ENCODE results near the gene PPDPF. TPM values are rescaled to one million over a fixed set of nuclear protein-coding genes. Genes with fewer than 3 reads are reported as not detected.
"Not testable (repeated sequence)": the region's sequence is repeated elsewhere in the genome, so short reads cannot be mapped to it uniquely, and the experiment has no call there.

The PPDPF gene
- total RNA-seq, 1 experiment from 2014 or later: 517 TPM

GRCh38 chr20:63477944-63478343 is 42.6 kb upstream of the PPDPF start:
- intact Hi-C loops (cut with micrococcal nuclease; ENCODE audit: unreplicated experiment): no loop called here
- H3K4me1 Mint-ChIP-seq (ENCODE audit: low read depth, unreplicated experiment): peaks cover 36% of the 10 kb centered on the region
- no peak for TF ChIP-seq CTCF (IDR thresholded peaks at IDR 0.05; ENCODE audit: unreplicated experiment)
- H3K9me3 Mint-ChIP-seq (ENCODE audit: low read depth, unreplicated experiment): no peaks in the 10 kb centered on the region
- no TSS peak for BruUV-seq (replicated peaks)
- no peak overlapping the region for H3K27ac Mint-ChIP-seq (ENCODE audit: unreplicated experiment)
- CTCF ChIA-PET: interaction anchor here (0.6 kb wide), 1 partner anchor 24 kb away, joined by 3 read pairs; no protein-coding TSS in a partner anchor
- H3K4me3 Mint-ChIP-seq (ENCODE audit: low read depth, unreplicated experiment): no peak overlapping the region
- DNase-seq: no peak
- peaks cover 100% of the 10 kb centered on the region for H3K27me3 Mint-ChIP-seq (ENCODE audit: unreplicated experiment)
- H3K36me3 Mint-ChIP-seq (ENCODE audit: insufficient read depth, unreplicated experiment): peaks cover 6% of the 10 kb centered on the region

- CTCF ChIA-PET: interaction anchor here (0.6 kb wide), 1 partner anchor 607 kb away, joined by 5 read pairs; no protein-coding TSS in a partner anchor
- DNase-seq: no peak
- intact Hi-C loops (cut with micrococcal nuclease; ENCODE audit: unreplicated experiment): no loop called here
- no peak for TF ChIP-seq CTCF (IDR thresholded peaks at IDR 0.05; ENCODE audit: unreplicated experiment)
- Mint-ChIP-seq H3K27me3 (ENCODE audit: unreplicated experiment) (peaks cover 100% of the 10 kb centered on the region), H3K36me3 (ENCODE audit: insufficient read depth, unreplicated experiment) (peaks cover 6% of the 10 kb centered on the region), H3K27ac (ENCODE audit: unreplicated experiment) (no peak overlapping the region), H3K4me1 (ENCODE audit: low read depth, unreplicated experiment) (peaks cover 43% of the 10 kb centered on the region), H3K9me3 (ENCODE audit: low read depth, unreplicated experiment) (no peaks in the 10 kb centered on the region), H3K4me3 (ENCODE audit: low read depth, unreplicated experiment) (no peak overlapping the region)
- no TSS peak for BruUV-seq (replicated peaks)
Measured at GRCh38 chr20:63478346-63479302, 41.9 kb upstream of the PPDPF start.

- peak; percentile 49 for DNase-seq
- BruUV-seq (replicated peaks); intact Hi-C loops (cut with micrococcal nuclease; ENCODE audit: unreplicated experiment); H3K36me3 Mint-ChIP-seq (ENCODE audit: insufficient read depth, unreplicated experiment); H3K27ac Mint-ChIP-seq (ENCODE audit: unreplicated experiment); H3K9me3 Mint-ChIP-seq (ENCODE audit: low read depth, unreplicated experiment): not testable (repeated sequence)
- CTCF ChIA-PET: interaction anchor here (1.2 kb wide), 1 partner anchor 16 kb away, joined by 3 read pairs; no protein-coding TSS in a partner anchor
- peak overlapping the region; percentile 50 for H3K4me3 Mint-ChIP-seq (ENCODE audit: low read depth, unreplicated experiment)
- peaks cover 100% of the 10 kb centered on the region for H3K27me3 Mint-ChIP-seq (ENCODE audit: unreplicated experiment)
- H3K4me1 Mint-ChIP-seq (ENCODE audit: low read depth, unreplicated experiment): peaks cover 46% of the 10 kb centered on the region
Measured at GRCh38 chr20:63479695-63480419, 40.7 kb upstream of the PPDPF start.

- DNase-seq: no peak
- Mint-ChIP-seq H3K4me1 (ENCODE audit: low read depth, unreplicated experiment) (peaks cover 46% of the 10 kb centered on the region), H3K36me3 (ENCODE audit: insufficient read depth, unreplicated experiment) (peaks cover 22% of the 10 kb centered on the region), H3K27me3 (ENCODE audit: unreplicated experiment) (peaks cover 88% of the 10 kb centered on the region), H3K27ac (ENCODE audit: unreplicated experiment) (no peak overlapping the region), H3K4me3 (ENCODE audit: low read depth, unreplicated experiment) (no peak overlapping the region), H3K9me3 (ENCODE audit: low read depth, unreplicated experiment) (no peaks in the 10 kb centered on the region)
- TF ChIP-seq CTCF (IDR thresholded peaks at IDR 0.05; ENCODE audit: unreplicated experiment): no peak
- BruUV-seq (replicated peaks): no TSS peak
- CTCF ChIA-PET: no interaction called here
- intact Hi-C loops (cut with micrococcal nuclease; ENCODE audit: unreplicated experiment): no loop called here
Measured at GRCh38 chr20:63481503-63481902, 39.1 kb upstream of the PPDPF start.
